GM19025 (cell line): Measurements from ENCODE around the gene DEFB125.
"Not testable (repeated sequence)": the region's sequence is repeated elsewhere in the genome, so short reads cannot be mapped to it uniquely, and the experiment has no call there.

Experiments used
- ATAC-seq: cut with Tn5 transposase; IDR thresholded peaks from one replicate; pipeline ENCODE4 v1.9.1; 2021; ENCODE audit warnings: mild to moderate bottlenecking, low read depth, moderate library complexity; ENCODE audit not compliant: unreplicated experiment

Gene DEFB125

GRCh38 chr20:87401-87800, at the start of gene DEFB125:
Gene DEFB125 (plus strand): TSS chr20:87672. CDS start chr20:87710, 38 bp downstream.
- ATAC-seq, result no peak

DNA sequence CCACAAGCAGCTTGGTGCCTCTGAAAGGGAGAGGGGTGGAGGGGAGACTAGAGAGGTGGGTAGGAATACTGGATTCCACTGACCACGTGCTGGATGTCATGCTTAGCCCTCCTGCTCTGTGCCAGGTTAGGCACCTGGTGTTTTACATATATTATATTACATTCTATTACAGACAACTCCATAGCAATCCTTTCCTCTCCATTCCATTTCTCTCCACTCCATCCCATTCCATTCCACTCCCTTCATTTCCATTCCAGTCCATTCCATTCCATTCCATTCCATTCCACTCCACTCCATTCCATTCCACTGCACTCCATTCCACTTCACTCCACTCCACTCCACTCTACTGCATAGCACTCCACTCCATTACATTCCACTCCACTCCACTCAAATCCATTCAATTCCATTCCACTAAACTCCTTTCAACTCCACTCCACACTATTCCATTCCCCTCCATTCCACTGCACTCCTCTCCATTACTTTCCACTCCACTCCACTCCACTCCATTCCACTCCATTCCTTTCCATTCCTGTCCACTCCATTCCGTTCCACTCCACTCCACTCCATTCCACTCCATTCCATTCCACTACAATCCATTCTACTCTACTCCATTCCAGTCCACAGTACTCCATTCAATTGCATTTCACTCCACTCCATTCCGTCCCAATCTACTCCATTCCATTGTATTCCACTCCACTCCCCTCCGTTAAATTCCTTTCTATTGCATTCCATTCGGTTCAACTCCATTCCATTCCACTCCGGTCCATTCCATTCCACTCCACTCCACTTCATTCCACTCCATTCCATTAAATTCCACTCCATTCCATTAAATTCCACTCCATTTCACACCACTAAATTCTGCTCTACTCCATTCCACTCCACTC, 27.2 kb upstream of the DEFB125 start:
- no peak for ATAC-seq

- no peak for ATAC-seq
Observed at GRCh38 chr20:61230-61629, 26.2 kb upstream of the DEFB125 start.

GRCh38 chr20:61757-62156, 25.7 kb upstream of the DEFB125 start:
- ATAC-seq, result no peak

- ATAC-seq, result no peak
Observed at GRCh38 chr20:62487-62886, 25.0 kb upstream of the DEFB125 start.

DNA sequence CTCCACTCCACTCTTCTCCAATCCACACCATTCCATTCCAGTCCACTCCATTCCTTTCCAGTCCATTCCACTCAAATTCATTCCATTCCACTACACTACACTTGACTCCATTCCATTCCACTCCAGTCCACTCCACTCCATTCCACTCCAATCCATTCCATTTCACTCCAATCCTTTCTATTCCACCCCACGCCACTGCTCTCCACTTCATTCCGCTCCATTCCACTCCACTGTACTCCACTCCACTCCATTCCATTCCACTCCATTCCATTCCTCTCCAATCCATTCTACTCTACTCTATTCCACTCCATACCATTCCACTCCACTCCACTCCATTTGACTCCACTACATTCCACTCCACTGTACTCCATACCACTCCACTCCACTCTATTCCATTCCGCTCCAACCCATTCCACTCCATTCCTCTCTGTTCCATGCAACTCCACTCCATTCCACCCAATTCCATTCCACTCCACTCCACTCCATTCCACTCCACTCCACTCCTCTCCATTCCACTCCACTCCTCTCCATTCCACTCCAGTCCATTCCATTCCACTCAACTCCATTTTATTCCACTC, 23.4 kb upstream of the DEFB125 start:
- ATAC-seq, result no peak

DNA sequence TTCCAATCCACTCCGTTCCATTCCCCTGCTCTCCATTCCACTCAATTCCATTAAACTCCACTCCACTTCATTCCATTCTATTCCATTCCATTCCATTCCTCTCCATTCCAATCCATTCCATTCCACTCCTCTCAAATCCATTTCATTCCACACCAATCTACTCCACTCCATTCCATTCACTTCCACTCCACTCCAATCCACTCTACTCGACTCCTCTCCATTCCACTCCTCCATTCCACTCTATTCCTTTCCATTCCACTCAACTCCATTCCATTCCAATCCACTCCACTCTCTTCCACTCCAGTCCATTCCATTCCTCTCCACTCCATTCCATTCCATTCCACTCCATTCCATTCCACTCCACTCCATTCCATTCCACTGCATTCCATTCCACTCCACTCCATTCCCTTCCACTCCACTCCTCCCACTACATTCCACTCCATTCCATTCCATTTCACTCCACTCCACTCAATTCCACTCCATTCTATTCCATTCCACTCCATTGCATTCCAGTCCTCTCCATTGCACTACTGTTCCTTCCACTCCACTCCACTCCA, 22.6 kb upstream of the DEFB125 start:
- no peak for ATAC-seq

DNA sequence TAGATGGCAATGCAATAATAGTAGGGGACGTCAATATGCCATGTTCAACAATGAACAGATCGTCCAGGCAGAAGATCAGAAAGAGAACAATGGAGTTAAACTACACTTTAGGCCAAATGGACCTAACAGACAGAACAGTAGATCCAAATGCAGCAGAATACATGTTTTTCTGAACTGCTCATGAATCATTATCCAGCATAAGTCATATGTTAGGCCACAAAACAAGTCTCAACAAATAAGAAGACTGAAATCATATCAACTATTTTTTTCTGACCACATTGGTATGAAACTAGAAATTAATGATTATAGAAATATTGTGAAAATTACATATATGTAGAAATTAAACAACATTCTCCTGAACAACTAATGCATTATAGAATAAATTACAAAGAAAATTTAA, 10.2 kb upstream of the DEFB125 start:
- no peak for ATAC-seq

GRCh38 chr20:78338-78737, 9.1 kb upstream of the DEFB125 start:
- no peak for ATAC-seq

- no peak for ATAC-seq
Observed at GRCh38 chr20:79565-79964, 7.9 kb upstream of the DEFB125 start.

GRCh38 chr20:90651-91050, 3.2 kb downstream of the DEFB125 start:
- no peak for ATAC-seq

- no peak for ATAC-seq
Observed at GRCh38 chr20:93641-94040, 6.2 kb downstream of the DEFB125 start.

DNA sequence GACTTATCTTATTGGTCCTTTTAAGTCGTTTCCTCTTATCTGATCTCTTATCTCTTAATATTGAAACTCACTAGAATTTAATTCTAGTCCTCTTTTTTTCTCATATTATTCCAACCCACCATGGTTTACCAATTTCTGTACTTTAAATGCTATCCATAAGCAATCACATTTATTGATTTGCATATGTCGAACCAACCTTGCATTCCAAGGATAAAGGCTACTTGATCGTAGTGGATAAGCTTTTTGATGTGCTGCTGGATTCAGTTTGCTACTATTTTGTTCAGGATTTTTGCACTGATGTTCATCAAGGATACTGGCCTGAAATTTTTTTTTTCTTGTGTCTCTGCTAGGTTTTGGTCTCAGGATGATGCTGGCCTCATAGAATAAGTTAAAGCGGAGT, 7.7 kb downstream of the DEFB125 start:
- no peak for ATAC-seq

GRCh38 chr20:97691-98090, 10.2 kb downstream of the DEFB125 start:
- ATAC-seq, result not testable (repeated sequence)

GRCh38 chr20:101975-102374, 14.5 kb downstream of the DEFB125 start:
- ATAC-seq, result no peak

- no peak for ATAC-seq
Observed at GRCh38 chr20:103456-103855, 16.0 kb downstream of the DEFB125 start.

DNA sequence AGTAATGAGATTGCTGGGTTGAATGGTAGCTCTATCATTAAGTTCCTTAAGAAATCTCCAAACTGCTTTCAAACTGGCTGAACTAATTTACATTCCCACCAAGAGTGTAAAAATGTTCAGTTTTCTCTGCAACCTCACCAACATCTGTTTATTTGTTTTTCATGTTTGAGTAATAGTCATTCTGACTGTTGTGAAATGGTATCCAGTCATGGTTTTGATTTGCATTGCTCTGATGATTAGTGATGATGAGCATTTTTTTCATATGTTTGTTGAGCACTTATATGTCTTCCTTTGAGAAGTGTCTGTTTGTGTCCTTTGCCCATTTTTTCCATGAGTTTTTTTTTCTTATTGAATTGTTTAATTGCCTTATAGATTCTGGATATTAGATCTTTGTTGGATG, 24.9 kb downstream of the DEFB125 start:
- ATAC-seq, result no peak

DNA sequence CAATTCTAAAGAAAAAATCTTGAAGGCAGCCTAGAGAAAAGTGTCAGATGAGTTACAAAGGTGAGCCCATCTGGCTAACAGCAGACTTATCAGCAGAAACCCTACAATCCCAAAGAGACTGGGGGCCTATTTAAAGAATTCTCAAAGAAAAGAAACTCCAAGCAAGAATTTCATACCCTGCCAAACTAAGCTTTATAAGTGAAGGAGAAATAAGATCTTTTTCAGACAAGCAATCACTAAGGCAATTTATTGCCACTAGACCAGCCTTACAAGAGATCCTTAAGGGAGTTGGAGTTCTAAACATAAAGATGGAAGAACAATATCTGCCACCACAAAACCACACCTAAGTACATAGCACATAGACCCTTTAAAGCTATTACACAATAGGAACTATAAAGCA, 30.0 kb downstream of the DEFB125 start:
- no peak for ATAC-seq

- not testable (repeated sequence) for ATAC-seq
Observed at GRCh38 chr20:129786-130323, 42.4 kb downstream of the DEFB125 start.

DNA sequence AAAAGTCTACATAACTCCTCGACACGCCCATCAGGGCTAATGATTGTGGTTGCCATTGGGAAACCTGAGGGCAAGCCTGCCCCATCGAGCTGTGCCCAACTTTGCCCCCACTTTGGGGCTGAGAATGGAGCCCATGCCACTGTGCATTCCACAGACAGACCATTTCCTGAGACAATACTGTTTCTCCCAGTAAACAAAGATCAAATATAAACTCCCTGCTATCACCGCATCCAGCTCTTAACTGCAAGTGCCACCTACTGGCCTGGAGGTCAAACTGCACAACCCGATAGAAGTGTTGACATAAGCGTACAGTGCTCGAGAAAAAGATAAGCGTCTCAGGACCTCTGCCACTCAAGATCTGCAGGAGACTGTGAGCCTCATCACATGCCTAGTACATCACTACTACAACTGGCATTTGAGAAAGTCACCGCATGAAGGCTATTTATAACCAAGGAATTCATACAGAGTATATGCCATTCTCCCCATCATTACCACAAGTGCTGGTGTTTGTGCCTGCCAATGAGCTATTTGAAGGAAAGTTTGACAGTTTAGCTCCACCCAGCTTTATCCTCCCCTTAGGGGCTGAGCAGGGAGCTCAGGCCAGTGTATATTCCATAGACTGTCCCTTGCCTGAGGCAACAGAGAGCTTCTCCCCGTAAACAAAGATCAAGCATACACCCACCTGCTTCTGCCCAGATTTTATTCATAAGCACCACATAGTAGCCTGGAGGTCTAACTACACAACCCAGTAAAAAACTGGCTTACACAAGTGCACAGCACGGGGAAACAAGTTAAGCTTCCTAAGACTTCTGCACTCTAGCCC, 50.4 kb downstream of the DEFB125 start:
- ATAC-seq, result no peak

- ATAC-seq, result no peak
Observed at GRCh38 chr20:142290-142689, 54.8 kb downstream of the DEFB125 start, which contains the start of gene DEFB126. Gene DEFB126 (plus strand): TSS chr20:142590. CDS start chr20:142629, 39 bp downstream.
